Measurements from ENCODE around the gene ZNF557. TPM values are rescaled to one million over a fixed set of nuclear protein-coding genes. Genes with fewer than 3 reads are reported as not detected.
"Not testable (repeated sequence)": the region's sequence is repeated elsewhere in the genome, so short reads cannot be mapped to it uniquely, and the experiment has no call there.

Gene ZNF557
- total RNA-seq, 2 experiments from 2014 or later = 13.3 to 13.5 TPM

- H3K9me3 Mint-ChIP-seq (ENCODE audit: low read depth); H3K36me3 Mint-ChIP-seq; CTCF ChIA-PET; H3K27ac Mint-ChIP-seq; H3K27me3 Mint-ChIP-seq; H3K4me3 Mint-ChIP-seq; DNase-seq; ATAC-seq; H3K4me1 Mint-ChIP-seq: not testable (repeated sequence)
These were observed 9.5 kb upstream of the ZNF557 start for GRCh38 chr19:7059977-7060376.

GRCh38 chr19:7063339-7063738, 6.2 kb upstream of the ZNF557 start:
- Mint-ChIP-seq H3K36me3 (no peaks in the 10 kb centered on the region), H3K27ac (no peak overlapping the region), H3K27me3 (no peaks in the 10 kb centered on the region), H3K4me1 (no peaks in the 10 kb centered on the region), H3K9me3 (ENCODE audit: low read depth) (no peaks in the 10 kb centered on the region), H3K4me3 (no peak overlapping the region)
- DNase-seq (no peak), ATAC-seq (peak; percentile 23)
- CTCF ChIA-PET = no interaction called here

GRCh38 chr19:7063764-7064418, 5.6 kb upstream of the ZNF557 start:
- Mint-ChIP-seq H3K27ac (no peak overlapping the region), H3K36me3 (no peaks in the 10 kb centered on the region), H3K4me3 (no peak overlapping the region), H3K27me3 (no peaks in the 10 kb centered on the region), H3K4me1 (peaks cover 2% of the 10 kb centered on the region), H3K9me3 (ENCODE audit: low read depth) (no peaks in the 10 kb centered on the region)
- ATAC-seq (peak; percentile 47), DNase-seq (no peak)
- CTCF ChIA-PET = no interaction called here

- H3K9me3 Mint-ChIP-seq (ENCODE audit: low read depth); H3K27me3 Mint-ChIP-seq; CTCF ChIA-PET; H3K4me3 Mint-ChIP-seq; ATAC-seq; DNase-seq; H3K27ac Mint-ChIP-seq: not testable (repeated sequence)
- Mint-ChIP-seq H3K4me1 (peaks cover 18% of the 10 kb centered on the region), H3K36me3 (peaks cover 14% of the 10 kb centered on the region)
These were observed 2.4 kb upstream of the ZNF557 start for GRCh38 chr19:7067122-7067521.

GRCh38 chr19:7067716-7068115, 1.8 kb upstream of the ZNF557 start:
- peaks cover 22% of the 10 kb centered on the region for H3K4me1 Mint-ChIP-seq

GRCh38 chr19:7068599-7068998, 904 bp upstream of the ZNF557 start:
- Mint-ChIP-seq H3K4me1 (peaks cover 22% of the 10 kb centered on the region), H3K9me3 (ENCODE audit: low read depth) (peaks cover 5% of the 10 kb centered on the region), H3K4me3 (peak overlapping the region; percentile 94), H3K27me3 (no peaks in the 10 kb centered on the region), H3K27ac (peak overlapping the region; percentile 75), H3K36me3 (peaks cover 27% of the 10 kb centered on the region)
- no peak for DNase-seq
- ATAC-seq = no peak
- CTCF ChIA-PET = interaction anchor here (0.5 to 2.7 kb wide), 5 partner anchors 31 to 281 kb away, joined by 3 to 11 read pairs (median 3); no protein-coding TSS in a partner anchor

More at GRCh38 chr19:7067716-7068115, 1.8 kb upstream of the ZNF557 start:
- no peak for DNase-seq
- Mint-ChIP-seq H3K27ac (no peak overlapping the region), H3K4me3 (no peak overlapping the region), H3K36me3 (peaks cover 20% of the 10 kb centered on the region), H3K9me3 (ENCODE audit: low read depth) (peaks cover 5% of the 10 kb centered on the region), H3K27me3 (no peaks in the 10 kb centered on the region)
- no peak for ATAC-seq
- CTCF ChIA-PET = no interaction called here

GRCh38 chr19:7069904-7070226, 362 bp downstream of the ZNF557 start:
- H3K4me3 Mint-ChIP-seq = peak overlapping the region; percentile 94
- peaks cover 5% of the 10 kb centered on the region for H3K9me3 Mint-ChIP-seq (ENCODE audit: low read depth)
- CTCF ChIA-PET = interaction anchor here (1.0 to 2.7 kb wide), 5 partner anchors 11 to 206 kb away, joined by 3 to 11 read pairs (median 3); no protein-coding TSS in a partner anchor
- no peaks in the 10 kb centered on the region for H3K27me3 Mint-ChIP-seq
- ATAC-seq = no peak
- peak overlapping the region; percentile 75 for H3K27ac Mint-ChIP-seq
- no peak for DNase-seq
- peaks cover 22% of the 10 kb centered on the region for H3K4me1 Mint-ChIP-seq
- H3K36me3 Mint-ChIP-seq = peaks cover 38% of the 10 kb centered on the region

- CTCF ChIA-PET = no interaction called here
These were observed 3.0 kb downstream of the ZNF557 start for GRCh38 chr19:7072541-7072940.

GRCh38 chr19:7074705-7075282, 5.3 kb downstream of the ZNF557 start:
- CTCF ChIA-PET = no interaction called here
- H3K36me3 Mint-ChIP-seq = peaks cover 85% of the 10 kb centered on the region
- H3K9me3 Mint-ChIP-seq (ENCODE audit: low read depth) = peaks cover 27% of the 10 kb centered on the region
- no peak overlapping the region for H3K4me3 Mint-ChIP-seq
- ATAC-seq = no peak
- no peaks in the 10 kb centered on the region for H3K27me3 Mint-ChIP-seq
- peaks cover 18% of the 10 kb centered on the region for H3K4me1 Mint-ChIP-seq
- no peak overlapping the region for H3K27ac Mint-ChIP-seq
- no peak for DNase-seq

More at GRCh38 chr19:7072541-7072940, 3.0 kb downstream of the ZNF557 start:
- H3K4me3 Mint-ChIP-seq = peak overlapping the region; percentile 8
- no peaks in the 10 kb centered on the region for H3K27me3 Mint-ChIP-seq
- peaks cover 11% of the 10 kb centered on the region for H3K9me3 Mint-ChIP-seq (ENCODE audit: low read depth)
- H3K4me1 Mint-ChIP-seq = peaks cover 22% of the 10 kb centered on the region
- peaks cover 63% of the 10 kb centered on the region for H3K36me3 Mint-ChIP-seq
- ATAC-seq (no peak), DNase-seq (no peak)
- peak overlapping the region; percentile 26 for H3K27ac Mint-ChIP-seq

- no peak overlapping the region for H3K4me3 Mint-ChIP-seq
- no peaks in the 10 kb centered on the region for H3K27me3 Mint-ChIP-seq
- peaks cover 89% of the 10 kb centered on the region for H3K36me3 Mint-ChIP-seq
- H3K4me1 Mint-ChIP-seq = peaks cover 7% of the 10 kb centered on the region
- H3K9me3 Mint-ChIP-seq (ENCODE audit: low read depth) = peaks cover 36% of the 10 kb centered on the region
- DNase-seq = no peak
- no peak overlapping the region for H3K27ac Mint-ChIP-seq
- no peak for ATAC-seq
- CTCF ChIA-PET = interaction anchor here (0.7 kb wide), 1 partner anchor 45 kb away, joined by 4 read pairs; no protein-coding TSS in a partner anchor
These were observed 6.6 kb downstream of the ZNF557 start for GRCh38 chr19:7076151-7076550.

- peaks cover 95% of the 10 kb centered on the region for H3K36me3 Mint-ChIP-seq
- ATAC-seq = no peak
- no peak for DNase-seq
- CTCF ChIA-PET = no interaction called here
- no peak overlapping the region for H3K4me3 Mint-ChIP-seq
- no peak overlapping the region for H3K27ac Mint-ChIP-seq
- H3K4me1 Mint-ChIP-seq = no peaks in the 10 kb centered on the region
- peaks cover 41% of the 10 kb centered on the region for H3K9me3 Mint-ChIP-seq (ENCODE audit: low read depth)
- H3K27me3 Mint-ChIP-seq = no peaks in the 10 kb centered on the region
These were observed 8.5 kb downstream of the ZNF557 start for GRCh38 chr19:7078008-7078407.

- no peaks in the 10 kb centered on the region for H3K4me1 Mint-ChIP-seq
- no peak overlapping the region for H3K27ac Mint-ChIP-seq
- CTCF ChIA-PET = no interaction called here
- peaks cover 49% of the 10 kb centered on the region for H3K9me3 Mint-ChIP-seq (ENCODE audit: low read depth)
- DNase-seq = no peak
- no peaks in the 10 kb centered on the region for H3K27me3 Mint-ChIP-seq
- ATAC-seq = no peak
- H3K4me3 Mint-ChIP-seq = no peak overlapping the region
- peaks cover 80% of the 10 kb centered on the region for H3K36me3 Mint-ChIP-seq
These were observed 13.8 kb downstream of the ZNF557 start for GRCh38 chr19:7083076-7083956.

GRCh38 chr19:7088999-7089398, 19.5 kb downstream of the ZNF557 start:
- DNase-seq (no peak), ATAC-seq (no peak)
- Mint-ChIP-seq H3K4me3 (no peak overlapping the region), H3K27ac (no peak overlapping the region), H3K4me1 (no peaks in the 10 kb centered on the region), H3K36me3 (peaks cover 42% of the 10 kb centered on the region), H3K9me3 (ENCODE audit: low read depth) (peaks cover 38% of the 10 kb centered on the region), H3K27me3 (no peaks in the 10 kb centered on the region)
- CTCF ChIA-PET = no interaction called here
